GM19372 (cell line): ENCODE data around the gene OCIAD1.
"Not testable (repeated sequence)": the region's sequence is repeated elsewhere in the genome, so short reads cannot be mapped to it uniquely, and the experiment has no call there.

Experiments used
- ATAC-seq: cut with Tn5 transposase; IDR thresholded peaks from one replicate; pipeline ENCODE4 v1.9.1; 2021; ENCODE audit warnings: mild to moderate bottlenecking, low read depth, moderate library complexity; ENCODE audit not compliant: unreplicated experiment

OCIAD1 gene

DNA sequence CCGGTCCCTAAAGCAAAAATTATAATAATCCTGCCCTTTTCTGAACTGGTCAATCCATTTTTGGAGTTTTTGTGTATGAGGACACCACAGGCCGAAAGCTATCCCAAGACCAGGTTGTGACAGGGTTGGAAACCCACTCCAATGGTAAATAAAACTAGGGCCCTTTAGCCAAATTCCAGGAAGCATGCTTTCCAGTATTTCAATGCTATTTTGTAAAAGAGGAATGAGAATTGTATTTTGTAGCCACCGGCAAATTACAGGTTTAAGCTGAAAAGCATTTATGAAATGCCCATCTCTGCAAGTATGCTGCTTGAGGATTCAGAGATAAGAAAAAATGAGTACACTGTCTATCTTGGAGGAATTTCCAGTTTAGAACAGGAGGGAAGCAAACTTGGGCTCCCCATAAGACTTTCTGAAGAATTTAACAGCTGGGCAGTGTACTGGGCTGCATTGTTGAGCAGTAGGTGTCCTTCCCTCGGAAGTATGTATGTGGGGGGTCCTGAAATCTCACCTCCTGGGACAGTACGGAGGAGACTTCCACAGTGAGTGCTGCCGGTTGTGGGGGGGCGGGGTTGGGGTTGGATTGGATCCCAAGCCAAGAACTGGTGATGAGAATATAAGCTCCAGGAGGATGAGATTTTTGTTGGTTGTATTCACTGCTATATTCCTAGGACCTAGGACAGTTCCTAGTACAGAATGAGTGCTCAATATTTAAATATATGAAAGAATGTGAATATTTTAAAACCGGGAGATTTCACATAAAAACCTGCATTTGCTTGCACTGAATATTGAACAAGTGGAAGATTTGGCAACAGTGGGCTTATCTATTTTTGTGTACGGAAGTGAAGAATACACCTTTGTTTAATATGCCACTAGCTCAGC is 48.9 kb downstream of the OCIAD1 start:
- no peak for ATAC-seq

DNA sequence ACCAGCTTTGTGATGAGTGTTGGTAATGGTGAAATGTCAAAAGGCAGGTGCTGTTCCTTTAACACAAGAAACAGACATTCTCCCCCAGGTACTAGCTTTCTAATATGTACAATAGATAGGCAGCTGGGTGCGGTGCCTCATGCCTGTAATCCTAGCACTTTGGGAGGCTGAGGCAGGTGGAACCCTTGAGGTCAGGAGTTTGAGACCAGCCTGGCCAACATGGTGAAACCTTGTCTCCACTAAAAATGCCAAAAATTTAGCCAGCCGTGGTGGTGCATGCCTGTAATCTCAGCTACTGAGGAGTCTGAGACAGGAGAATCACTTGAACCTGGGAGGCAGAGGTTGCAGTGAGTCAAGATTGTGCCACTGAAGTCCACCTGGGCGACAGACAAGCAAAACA is 50.8 kb downstream of the OCIAD1 start:
- ATAC-seq = not testable (repeated sequence)

DNA sequence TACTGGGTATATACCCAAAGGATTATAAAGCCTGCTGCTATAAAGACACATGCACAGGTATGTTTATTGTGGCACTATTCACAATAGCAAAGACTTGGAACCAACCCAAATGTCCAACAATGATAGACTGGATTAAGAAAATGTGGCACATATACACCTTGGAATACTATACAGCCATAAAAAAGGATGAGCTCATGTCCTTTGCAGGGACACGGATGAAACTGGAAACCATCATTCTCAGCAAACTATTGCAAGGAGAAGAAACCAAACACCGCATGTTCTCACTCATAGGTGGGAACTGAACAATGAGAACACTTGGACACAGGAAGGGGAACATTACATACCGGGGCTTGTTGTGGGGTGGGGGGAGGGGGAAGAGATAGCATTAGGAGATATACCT is 58.9 kb downstream of the OCIAD1 start:
- ATAC-seq = not testable (repeated sequence)

DNA sequence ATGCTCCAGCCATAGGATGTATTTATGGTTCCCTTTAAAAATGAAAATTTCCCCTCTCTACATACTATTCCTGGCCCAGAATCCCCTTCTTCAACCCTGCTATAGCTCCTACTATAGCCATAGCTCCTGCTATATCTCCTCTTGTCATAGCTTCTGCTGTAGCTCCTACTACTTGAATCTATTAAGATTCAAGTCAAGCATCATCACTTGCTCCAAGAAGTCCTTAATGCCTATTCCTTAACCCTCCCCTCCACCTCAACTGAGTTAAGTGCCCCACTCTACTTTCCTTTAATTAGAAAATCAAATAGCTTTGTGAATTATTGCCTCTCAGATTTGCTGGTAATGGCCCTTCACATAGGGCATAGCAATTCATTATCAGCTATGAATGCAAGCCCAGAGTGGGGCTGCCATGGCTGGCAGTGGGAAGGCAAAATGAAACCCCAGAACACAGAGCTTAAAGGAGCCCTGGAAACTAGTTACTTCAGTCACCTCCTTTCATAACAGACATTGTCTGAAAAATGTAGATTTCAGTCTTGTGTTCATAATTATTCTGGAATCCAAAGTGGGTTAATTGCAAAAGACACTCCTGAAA is 60.2 kb downstream of the OCIAD1 start:
- no peak for ATAC-seq

DNA sequence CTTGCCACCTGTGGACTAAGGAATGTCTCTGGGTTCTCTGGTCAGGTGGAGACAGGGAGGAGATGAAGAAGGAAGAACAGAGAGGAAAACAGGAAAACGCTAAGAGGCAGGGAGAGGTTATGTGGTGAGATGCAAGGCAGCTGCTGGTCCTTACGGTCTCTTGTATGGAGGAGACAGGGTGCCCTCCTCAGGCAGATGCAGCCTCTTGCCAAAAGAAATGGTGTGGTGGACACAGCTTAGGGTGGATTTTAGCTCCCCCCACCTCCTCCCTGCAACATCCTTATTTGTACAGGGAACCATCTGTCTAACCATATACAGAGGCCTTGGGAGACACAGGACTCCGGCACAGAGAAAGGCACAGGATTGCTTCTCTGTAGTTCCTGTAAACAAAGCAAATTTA is 66.0 kb downstream of the OCIAD1 start:
- no peak for ATAC-seq

DNA sequence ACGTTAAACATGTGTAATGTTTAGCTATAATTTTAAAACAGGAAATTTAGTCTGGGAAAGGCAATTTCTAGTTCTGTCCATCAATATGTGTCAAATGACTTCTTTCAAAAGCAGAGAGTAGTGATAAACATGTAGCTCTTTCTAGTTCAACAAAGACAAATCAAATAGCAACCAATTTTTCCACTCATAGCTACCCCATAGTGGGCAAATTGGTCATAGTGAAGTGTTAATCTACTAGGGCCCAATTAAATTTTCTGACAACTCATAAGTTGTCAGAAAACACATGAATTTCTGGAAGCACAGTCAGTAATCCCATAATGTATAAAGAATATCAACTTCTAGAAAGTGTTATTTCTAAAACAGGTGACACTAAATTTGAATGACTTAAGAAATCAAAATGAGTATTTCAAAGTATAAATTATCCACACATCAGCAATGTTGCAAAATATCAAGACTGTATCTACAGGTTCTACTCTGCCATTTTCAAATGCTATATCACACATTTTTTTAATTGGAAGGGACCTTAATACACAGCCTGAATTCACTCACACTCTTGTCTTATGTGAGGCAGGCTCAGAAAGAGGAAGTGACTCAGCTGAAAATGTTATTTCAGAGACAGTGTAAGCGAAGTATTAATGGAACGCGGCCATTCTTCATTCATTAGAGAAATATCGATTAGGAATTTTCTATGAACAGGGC is 68.0 kb downstream of the OCIAD1 start:
- no peak for ATAC-seq

DNA sequence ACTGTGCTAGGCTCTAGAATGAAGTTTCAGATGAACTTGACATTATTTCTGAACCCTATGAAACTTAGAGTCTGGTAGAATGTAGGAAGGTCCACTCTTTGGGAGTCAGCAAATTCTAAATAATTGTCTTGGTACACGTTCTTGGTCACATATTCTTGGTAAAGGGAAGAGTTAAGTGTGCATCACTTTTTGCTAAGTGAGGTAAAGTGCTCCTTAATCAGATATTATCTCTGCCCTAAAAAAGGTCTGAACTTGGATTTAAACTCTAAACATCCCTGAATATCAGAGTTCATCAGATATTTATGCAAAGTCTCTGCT is 68.5 kb downstream of the OCIAD1 start:
- ATAC-seq = no peak

DNA sequence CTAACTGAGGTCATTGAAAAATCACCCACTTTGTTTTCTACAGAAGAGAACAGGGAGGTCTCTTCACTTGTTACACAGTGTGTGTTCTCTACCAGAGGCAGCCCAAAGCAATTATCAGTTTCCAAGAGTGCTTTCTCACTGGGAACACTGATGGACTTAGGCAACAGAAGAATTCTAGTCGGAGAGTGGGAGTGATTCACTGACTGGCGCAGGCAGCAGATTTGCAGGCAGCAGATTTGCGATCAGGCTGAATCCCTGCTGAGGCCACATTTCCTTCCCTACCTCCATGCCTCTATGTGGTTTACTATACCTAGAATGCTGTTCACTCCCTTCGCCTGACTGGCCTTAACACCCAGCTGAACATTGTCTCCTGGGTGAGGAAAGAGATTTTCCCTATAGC is 69.1 kb downstream of the OCIAD1 start:
- ATAC-seq = no peak

DNA sequence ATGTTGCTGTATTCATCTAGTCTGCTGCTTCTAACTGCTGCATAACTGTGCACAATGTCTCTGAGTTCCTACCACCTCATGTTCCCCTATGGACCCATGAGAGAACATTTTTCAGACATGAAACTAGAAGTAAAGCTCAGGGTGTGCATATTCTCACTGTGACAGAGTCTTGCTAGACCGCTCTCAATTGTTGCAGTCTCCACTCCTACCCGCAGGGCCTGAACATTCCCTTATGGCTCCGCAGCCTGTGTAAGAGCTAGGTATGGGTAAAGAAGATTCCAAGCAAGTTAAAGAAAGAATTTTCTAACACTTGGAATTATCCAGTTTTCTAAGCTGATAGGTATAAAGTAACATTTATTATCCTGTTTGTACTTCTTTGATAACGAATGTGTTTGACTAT is 70.3 kb downstream of the OCIAD1 start:
- ATAC-seq = no peak

DNA sequence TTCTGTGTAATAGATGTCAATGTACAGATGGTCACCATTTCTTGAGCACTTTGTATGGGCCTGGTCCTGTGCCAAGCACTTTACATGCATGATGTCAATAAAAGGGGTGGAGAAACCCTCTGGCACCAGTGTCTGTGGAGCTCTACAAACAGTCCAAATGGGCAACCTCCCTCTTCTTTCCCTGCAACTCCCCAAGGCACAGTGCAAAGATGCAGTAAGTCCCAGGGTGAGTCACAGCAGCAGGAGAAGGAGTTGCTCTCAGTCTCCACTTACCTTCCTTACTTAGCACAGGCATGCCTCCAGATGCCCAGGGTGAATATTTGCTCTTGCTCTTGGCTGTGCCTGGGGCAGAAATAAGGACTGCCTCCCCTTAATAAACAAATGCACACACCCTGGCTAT is 71.4 kb downstream of the OCIAD1 start:
- no peak for ATAC-seq

DNA sequence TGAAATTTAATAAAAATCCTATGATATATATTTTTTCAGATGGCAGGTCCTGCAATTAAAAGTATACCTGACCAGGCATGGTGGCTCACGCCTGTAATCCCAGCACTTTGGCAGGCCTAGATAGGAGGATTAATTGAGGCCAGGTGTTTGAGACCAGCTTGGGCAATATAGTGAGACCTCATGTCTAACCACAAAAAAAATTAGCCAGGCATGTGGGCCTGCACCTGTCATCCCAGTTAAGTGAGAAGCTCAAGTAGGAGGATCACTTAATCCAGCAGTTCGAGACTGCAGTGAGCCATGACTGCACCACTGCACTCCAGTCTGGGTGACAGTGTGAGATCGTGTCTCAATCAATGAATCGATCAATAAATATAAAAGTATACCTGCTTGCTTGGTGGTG is 73.2 kb downstream of the OCIAD1 start:
- ATAC-seq = no peak

DNA sequence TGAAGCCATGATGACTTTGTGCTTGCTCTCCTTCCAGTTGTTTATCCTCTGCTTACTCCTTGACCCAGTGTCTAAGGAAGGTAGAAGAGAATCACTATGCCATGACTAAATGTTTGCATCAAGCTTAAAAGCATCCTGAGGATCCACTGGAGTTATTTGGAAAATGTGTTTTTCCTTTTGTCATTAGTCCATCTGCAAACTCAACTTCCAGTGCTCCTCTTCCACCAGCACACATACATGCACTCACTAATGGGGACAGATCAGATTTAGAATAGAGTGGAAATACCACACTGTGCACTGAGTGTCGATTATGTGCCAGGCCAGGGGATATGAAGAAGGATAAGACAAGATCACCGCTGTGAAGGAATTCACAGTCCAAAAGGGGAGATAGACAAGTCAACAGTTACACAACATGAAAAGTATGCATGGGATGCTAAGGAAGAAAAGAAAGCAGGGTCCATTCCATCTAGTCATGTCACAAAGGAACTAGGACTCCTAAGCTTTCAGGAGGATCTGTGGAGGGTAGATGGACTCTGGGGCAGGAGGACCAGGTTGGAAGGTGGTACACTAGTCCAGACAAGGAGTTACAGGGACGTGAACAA is 73.8 kb downstream of the OCIAD1 start:
- ATAC-seq = no peak

DNA sequence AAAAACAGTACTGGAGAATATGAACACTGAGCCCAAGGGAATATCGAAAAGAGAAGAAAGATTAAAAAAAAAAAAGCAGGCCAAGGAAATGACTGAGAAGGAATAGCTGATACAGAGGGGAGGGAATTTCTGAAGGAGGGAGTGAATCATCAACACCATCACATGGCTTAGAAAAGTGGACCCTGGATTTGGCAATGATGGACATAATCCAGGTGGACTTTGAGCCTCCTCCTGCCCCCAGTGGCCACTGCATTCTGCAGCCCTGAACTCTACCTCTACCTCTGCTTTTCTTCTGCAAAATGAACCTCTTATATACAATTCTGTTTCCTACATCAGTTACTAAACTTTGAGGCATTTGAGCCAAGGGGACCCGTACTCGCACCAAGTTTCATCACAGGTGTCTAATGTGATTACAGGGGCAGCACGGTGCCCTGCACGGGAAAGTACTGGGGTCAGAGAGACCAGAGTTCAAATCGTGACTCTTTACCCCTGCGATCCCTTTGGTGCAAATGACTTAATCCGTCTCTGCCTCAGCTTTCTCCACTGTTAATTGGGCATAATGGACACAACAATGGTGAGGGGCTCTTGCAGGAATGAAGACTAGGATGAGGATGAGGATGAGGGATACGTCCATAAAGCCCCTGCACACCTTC is 74.6 kb downstream of the OCIAD1 start:
- ATAC-seq = no peak

DNA sequence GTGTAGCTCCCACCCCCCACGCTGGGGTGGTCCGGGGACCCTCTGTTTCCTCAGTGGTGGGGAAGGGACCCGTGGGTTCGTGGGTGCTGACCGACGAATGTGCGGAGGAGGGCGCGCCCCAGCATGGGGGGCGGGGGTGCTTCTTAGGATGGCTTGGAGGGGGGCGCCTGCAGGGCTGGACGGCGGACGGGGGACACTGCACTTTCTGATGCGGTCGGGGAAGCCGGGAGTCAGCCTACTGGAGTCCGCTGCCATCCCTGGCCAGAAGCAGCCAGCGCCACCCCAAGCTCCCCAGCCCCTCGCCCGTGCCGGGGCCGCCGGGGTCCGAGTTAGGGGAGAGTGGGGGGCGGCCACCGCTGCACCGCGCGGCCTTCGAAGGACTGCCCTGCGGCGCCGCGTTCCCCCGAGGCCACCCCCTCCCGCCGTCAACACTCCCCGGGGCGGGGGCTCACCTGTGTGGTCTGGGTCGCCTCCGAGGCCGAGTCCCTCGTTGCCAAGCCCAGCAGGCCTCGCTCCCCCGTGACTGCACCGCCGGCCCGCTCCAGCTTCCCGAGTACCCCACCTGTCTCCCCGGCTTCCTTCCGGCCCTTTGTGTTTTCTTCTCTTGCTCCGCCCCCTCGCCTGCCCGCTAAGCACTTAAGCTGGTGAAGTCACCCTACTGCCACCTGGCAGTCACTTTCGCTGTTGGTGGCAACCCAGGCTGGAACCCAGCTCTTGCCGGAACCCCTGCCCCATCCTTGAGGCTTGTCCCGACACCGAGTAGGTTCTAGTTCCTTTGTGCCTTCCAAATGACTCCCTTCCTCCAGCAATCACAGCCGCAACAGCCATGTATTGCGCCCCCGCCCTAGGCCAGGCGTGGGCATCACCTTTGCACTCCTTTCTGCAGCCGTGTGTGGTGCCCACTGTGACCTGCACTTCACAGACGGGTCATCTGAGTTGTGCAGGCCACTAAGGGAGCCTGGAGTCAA is 75.6 kb downstream of the OCIAD1 start, which contains the start of gene OCIAD2:
Gene OCIAD2 (minus strand): TSS at position 569 of the 968 bp plus-strand sequence. CDS start 2,225 bp downstream, outside the sequence.
- ATAC-seq = peak; percentile 97

DNA sequence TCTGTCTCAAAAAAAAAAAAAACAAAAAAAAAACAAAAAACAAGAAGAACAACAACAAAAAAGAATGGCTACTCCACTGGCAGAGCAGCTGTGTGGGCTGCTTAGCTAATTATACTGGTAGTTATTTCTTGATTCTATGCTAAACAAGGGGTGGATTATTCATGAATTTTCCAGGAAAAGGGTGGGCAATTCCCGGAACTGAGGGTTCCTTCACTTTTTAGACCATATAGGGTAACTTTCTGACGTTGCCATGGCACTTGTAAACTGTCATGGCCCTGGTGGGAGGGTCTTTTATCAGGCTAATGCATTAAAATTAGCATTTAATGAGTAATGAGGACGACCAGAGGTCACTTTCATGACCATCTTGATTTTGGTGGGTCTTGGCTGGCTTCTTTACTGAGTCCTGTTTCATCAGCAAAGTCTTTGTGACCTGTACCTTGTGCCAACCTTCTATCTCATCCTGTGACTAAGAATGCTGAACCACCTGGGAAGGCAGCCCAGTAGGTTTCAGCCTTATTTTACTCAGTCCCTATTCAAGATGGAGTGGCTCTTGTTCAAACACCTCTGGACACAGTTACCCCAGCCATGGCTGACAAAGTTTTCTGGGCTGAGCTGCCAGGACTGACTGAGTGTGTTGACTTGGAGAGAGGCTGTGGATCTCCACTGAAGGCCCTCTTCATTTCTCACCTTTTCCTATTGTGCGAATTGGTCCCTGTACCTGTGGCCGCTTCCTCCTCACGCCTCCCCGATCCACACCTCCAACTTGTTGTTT is 77.0 kb downstream of the OCIAD1 start:
- ATAC-seq = no peak

DNA sequence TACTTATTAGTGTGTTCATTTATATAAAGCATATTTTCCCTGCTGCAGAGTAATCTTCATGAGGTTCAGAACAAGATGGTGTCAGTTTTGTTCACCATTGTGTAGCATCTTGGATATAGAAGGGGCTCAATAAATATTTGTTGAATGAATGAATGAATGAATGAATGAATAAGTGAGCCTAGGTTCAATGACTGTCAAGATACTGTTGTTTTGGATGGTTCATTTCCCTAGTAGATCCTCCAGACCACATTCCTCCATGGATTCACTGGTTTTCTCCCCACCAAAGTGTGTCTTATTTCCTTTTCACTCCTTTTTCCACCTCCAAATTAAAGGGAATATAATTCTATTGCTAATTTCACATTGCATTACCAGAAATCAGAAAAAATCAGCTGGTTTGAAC is 77.8 kb downstream of the OCIAD1 start:
- no peak for ATAC-seq

DNA sequence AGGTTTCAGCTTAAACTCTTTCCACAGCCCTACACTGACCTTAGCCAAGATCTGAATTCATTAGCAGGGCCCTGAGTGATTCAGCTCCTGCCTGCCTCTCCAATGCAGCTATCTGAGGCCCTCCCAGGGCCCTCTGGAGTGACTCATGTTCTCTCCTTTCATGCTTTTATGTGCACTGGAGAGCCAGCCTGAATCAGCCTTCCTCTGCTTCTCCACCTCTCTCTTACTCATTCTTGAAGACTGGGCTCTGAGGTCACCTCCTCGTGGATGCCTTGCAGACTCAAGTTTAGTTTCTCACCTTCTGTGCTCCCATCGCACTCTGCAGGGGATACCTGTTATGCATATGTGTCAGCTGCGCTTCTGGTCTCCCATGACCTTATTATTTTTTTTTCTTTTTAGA is 78.8 kb downstream of the OCIAD1 start:
- ATAC-seq = no peak

DNA sequence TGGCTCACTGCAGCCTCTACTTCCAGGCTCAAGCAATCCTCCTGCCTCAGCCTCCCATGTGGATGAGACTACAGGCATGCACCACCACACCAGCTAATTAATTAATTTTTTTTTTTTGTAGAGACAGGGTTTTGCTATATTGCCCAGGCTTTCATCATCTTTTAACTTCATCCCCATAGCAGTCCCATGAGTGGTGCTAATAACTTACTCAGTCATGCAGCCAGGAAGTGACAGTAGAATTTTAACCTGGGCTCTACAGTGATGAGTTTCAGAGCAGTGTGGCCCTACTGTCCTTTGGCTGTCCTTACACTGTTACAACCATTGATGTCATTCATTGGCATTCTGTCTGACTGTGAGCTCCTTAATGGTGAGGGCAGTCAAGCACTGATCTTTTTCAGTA is 79.6 kb downstream of the OCIAD1 start:
- no peak for ATAC-seq
